Measurements from ENCODE around the gene ATXN3. TPM values are rescaled to one million over a fixed set of nuclear protein-coding genes. Genes with fewer than 3 reads are reported as not detected.
"Not testable (repeated sequence)": the region's sequence is repeated elsewhere in the genome, so short reads cannot be mapped to it uniquely, and the experiment has no call there.

Gene ATXN3
- total and polyA plus RNA-seq, 8 donors, result 28.5 to 40.2 (median 35.2) TPM

GRCh38 chr14:92049781-92050180 is 56.6 kb downstream of the ATXN3 start:
- H3K4me3 ChIP-seq, result no peak overlapping the region
- peaks cover 0 to 8% of the 10 kb centered on the region in 2 donors for H3K9me3 ChIP-seq
- H3K27ac ChIP-seq, result no peak overlapping the region
- H3K27me3 ChIP-seq, result no peaks in the 10 kb centered on the region
- H3K36me3 ChIP-seq, result peaks cover 0 to 16% of the 10 kb centered on the region in 2 donors
- no peaks in the 10 kb centered on the region for H3K4me1 ChIP-seq
- ATAC-seq, result no peak
- intact Hi-C loops (cut with DNase I), result no loop called here
- DNase-seq, result no peak
- no peak for TF ChIP-seq CTCF (IDR thresholded peaks at IDR 0.05)

GRCh38 chr14:92049221-92049620 is 57.2 kb downstream of the ATXN3 start:
- peaks cover 0 to 16% of the 10 kb centered on the region in 2 donors for H3K36me3 ChIP-seq
- ATAC-seq; H3K27ac ChIP-seq; H3K9me3 ChIP-seq; DNase-seq; H3K4me3 ChIP-seq; H3K27me3 ChIP-seq; H3K4me1 ChIP-seq; intact Hi-C loops (cut with DNase I): not testable (repeated sequence)

GRCh38 chr14:92045904-92046303 is 60.5 kb downstream of the ATXN3 start:
- H3K4me1 ChIP-seq; DNase-seq; ATAC-seq; intact Hi-C loops (cut with DNase I); H3K9me3 ChIP-seq; H3K27me3 ChIP-seq; H3K27ac ChIP-seq; H3K4me3 ChIP-seq: not testable (repeated sequence)
- peaks cover 0 to 16% of the 10 kb centered on the region in 2 donors for H3K36me3 ChIP-seq

- intact Hi-C loops (cut with DNase I); DNase-seq; H3K9me3 ChIP-seq; ATAC-seq; H3K4me3 ChIP-seq; H3K36me3 ChIP-seq; H3K27me3 ChIP-seq; H3K27ac ChIP-seq: not testable (repeated sequence)
- H3K4me1 ChIP-seq, result peaks cover 17 to 32% of the 10 kb centered on the region in 2 donors
These were observed 64.6 kb downstream of the ATXN3 start for GRCh38 chr14:92041766-92042165.

- H3K27ac ChIP-seq, result peak overlapping the region in 1 of 2 donors; percentile 95
These were observed 65.2 kb downstream of the ATXN3 start for GRCh38 chr14:92041203-92041602.

GRCh38 chr14:92040431-92041051 is 65.8 kb downstream of the ATXN3 start:
- Histone ChIP-seq H3K4me1 (peaks cover 17 to 45% of the 10 kb centered on the region in 2 donors), H3K27me3 (no peaks in the 10 kb centered on the region), H3K4me3 (peak overlapping the region; percentile 74 to 92), H3K36me3 (peaks cover 0 to 6% of the 10 kb centered on the region in 2 donors), H3K27ac (peak overlapping the region; percentile 95 to 98), H3K9me3 (no peaks in the 10 kb centered on the region)
- DNase-seq (peak in 2 of 4 donors; percentile 19 to 26), ATAC-seq (peak; percentile 61)
- no peak for TF ChIP-seq CTCF (IDR thresholded peaks at IDR 0.05)
- intact Hi-C loops (cut with DNase I), result no loop called here

More at GRCh38 chr14:92041203-92041602, 65.2 kb downstream of the ATXN3 start:
- peaks cover 0 to 6% of the 10 kb centered on the region in 2 donors for H3K9me3 ChIP-seq
- ATAC-seq (no peak), DNase-seq (no peak)
- TF ChIP-seq CTCF (IDR thresholded peaks at IDR 0.05), result no peak
- peak overlapping the region; percentile 74 to 92 for H3K4me3 ChIP-seq
- H3K36me3 ChIP-seq, result peaks cover 0 to 6% of the 10 kb centered on the region in 2 donors
- intact Hi-C loops (cut with DNase I), result no loop called here
- H3K4me1 ChIP-seq, result peaks cover 17 to 38% of the 10 kb centered on the region in 2 donors
- H3K27me3 ChIP-seq, result no peaks in the 10 kb centered on the region

Measured in left lung (tissue), 10 donors.